HG02798 (cell line): ENCODE measurements around the gene LRMDA.

Experiments used
- ATAC-seq: cut with Tn5 transposase; IDR thresholded peaks from one replicate; pipeline ENCODE4 v1.9.1; 2021; ENCODE audit warnings: mild to moderate bottlenecking; ENCODE audit not compliant: unreplicated experiment, poor library complexity

Gene LRMDA

DNA sequence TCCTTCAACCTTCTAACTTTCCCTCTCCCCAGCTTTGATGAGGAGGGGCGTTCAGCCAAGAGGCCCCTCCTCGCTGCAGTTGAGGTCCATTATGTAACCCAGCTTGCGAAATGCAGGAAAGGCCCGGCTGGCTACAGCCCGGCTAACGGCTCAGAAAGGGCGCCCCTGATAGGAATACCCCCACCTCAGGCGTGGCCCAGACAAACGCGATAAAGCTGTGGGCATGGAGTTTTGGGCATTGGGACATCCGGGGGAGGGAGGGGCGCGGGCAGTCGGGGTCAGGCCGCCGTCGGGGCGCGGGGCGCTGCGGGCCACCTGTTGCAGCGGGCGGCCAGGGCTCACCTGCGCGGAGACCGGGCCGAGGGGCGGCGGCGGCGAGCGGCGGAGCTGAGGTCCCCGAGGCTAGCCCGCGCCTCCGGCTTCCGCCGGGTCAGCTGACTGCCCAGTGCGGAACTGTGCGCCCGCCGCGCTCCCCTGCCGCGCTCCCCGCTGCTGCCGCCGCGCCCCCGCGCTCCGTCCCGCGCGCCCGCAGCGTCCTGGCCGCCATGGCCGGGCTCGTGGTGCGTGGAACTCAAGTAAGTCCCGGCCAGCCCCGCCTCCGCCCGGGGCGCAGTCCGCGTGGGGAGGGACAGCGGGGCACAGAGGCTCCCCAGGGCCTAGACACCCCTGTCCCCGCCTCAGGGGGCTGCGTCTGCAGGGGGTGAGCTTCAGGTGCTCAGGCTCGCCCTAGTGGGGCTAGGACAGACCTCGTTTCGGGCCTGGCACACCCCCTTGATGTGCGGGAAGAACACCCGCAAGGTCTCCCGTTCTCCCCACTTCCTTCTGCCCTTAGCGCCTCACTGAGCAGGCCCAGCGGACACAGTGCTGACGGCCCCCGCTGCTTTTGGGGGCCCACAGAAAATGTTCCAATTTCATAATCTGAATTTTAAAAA is at the start of gene LRMDA:
Gene LRMDA, plus strand, starts transcription at position 445 of the 932 bp plus-strand sequence.
- ATAC-seq, result no peak

DNA sequence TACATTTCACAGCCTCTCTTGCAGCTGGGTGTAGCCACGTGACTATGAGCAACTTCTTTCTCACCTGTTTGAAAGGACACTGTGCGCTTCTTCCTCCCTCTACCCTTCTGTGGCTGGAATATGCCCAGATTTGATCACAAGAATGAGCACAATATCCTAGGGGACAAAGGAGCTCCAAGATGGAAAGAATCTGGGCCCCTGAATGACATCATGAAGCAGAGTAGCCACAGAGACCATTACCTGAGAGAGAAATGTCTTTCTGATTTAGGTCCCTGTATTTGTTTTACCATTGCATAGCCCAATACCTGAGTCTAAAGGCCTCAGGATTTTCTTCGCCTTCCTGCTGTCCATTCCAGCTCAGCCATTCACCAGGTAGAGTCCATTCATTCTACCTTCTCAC is 45.3 kb upstream of the LRMDA start:
- ATAC-seq, result no peak

DNA sequence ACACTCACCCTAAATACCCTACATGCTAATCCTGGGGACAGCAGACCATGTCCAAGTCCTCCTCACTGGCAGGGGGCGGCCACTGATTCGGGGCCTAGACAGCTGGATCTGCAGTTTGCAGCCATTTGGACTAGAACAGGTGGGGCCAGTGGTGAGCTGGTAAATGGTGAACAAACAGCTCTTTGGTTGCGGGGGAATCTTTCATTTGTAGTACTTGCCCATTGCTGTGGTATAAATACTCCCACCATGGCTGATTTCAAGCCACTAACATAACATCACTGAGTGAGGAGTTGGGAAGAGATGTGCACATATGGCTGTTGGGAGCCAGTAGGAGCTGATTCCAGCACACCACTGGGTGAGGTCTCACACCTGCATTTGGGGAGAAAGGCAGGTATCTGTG is 43.3 kb upstream of the LRMDA start:
- ATAC-seq, result no peak

DNA sequence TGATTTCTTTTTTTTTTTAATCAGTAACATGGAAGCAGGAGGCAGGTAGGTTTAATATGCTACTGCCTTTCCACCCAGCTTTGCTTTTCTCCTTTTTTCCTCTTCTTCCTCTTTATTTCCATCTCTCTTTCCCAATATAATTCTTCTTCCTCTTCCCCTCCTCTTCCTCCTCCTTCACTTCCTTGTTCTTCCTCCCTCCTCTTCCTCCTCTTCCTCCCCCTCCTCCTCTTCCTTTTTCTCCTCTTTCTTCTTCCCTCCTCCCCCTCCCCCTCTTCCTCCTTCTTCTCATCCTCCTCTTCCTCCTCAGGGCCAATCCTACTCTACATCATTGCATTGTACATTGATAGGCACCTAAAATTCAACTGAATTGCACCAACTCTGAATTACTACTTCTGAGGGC is 41.2 kb upstream of the LRMDA start:
- ATAC-seq, result no peak

DNA sequence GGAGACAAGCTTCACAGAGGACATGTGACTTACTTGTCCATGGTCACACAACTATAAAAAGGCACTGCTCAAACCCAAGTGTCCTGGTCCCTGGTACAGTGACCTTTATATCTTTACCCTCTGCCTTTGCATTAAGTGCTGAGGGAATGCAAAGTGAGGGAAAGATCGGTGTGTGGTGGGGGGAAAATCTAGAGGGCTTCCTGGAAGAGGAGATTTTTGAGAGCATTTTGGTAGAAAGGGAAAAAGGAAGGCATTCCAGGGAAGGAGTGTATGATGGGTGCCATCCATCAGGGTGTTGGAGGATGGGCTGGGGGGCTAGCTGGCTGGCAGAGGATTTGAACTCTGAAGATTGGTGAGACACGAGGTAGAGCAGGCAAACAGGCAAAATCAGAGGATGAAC is 39.2 kb upstream of the LRMDA start:
- ATAC-seq, result no peak

DNA sequence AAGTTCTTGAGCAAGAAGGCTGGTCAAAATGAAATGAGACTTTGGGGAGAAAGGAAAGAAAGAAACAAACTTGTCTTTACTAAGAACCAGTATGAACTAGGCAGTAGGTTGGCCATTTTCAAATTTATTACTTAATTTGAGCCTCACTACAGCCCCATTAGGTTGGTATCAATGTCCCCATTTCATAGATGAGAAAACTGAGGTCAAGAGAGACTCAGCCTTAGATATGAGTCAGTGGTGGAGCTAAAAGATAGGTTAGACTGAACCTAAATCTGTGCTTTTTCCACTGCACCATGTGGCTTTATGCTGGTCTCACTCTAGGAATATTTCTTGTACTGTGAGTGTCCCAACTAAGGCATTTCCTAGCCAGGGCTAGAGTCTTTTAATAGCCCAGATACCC is 38.7 kb upstream of the LRMDA start:
- no peak for ATAC-seq

DNA sequence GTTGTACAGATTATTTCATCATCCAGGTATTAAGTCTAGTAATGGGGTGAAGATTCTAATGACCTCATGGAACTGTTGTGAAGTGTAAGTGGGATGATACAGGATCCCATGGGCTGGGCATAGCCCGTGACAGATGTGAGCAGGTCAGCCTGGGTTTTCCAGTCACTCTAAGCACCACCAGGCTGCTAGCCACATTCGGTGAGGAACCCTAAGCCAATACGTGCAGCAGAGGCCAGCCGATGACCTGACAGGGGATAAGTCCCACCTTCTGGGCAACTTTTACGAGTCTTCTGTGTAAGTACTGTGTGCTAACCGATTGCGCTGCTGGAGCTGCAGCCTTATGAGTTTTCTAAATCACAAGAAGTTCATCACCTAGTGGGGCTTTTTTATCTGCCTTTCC is 37.2 kb upstream of the LRMDA start:
- no peak for ATAC-seq

DNA sequence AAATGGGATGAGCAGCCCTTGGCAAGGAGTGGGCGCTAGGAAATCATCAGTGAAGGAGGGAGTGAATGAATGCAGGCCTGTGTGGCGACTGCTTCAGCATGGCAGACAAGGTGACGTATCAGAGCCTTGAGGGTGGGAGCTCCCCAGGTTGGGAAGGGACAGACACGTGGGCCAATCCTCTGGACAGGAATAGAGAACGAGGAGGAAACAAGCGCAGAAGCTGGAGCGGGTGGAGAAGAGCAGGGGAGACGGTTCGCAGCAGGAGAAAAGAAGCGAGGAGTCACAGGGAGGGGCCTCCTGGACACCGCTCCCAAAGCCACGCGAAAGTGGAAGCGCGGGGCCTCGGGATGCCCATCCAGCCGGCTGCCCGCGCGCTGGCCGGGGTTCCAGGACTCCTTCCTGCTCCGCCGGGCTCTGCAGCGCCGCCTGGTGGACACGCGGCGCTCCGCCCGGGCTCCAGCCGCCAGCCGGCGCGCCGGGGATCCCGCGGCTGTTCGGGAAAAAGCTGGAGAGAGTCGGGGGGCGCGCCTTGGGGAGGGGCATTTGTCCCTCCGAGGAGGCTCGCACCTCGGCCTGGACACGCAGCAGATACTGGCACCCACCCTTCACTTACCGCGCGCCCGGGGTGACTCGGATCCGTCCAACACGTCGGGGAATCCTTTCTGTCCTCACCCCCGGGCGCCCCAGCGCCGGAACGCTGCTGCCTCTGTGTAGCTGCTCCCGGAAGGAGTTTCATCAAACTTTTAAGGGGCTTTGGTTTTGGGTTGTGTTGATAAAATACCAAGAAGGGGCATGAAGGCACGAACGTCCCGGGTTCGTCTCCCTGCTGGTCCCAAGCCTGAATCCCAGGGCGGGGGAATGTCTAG is 36.1 kb upstream of the LRMDA start:
- no peak for ATAC-seq

DNA sequence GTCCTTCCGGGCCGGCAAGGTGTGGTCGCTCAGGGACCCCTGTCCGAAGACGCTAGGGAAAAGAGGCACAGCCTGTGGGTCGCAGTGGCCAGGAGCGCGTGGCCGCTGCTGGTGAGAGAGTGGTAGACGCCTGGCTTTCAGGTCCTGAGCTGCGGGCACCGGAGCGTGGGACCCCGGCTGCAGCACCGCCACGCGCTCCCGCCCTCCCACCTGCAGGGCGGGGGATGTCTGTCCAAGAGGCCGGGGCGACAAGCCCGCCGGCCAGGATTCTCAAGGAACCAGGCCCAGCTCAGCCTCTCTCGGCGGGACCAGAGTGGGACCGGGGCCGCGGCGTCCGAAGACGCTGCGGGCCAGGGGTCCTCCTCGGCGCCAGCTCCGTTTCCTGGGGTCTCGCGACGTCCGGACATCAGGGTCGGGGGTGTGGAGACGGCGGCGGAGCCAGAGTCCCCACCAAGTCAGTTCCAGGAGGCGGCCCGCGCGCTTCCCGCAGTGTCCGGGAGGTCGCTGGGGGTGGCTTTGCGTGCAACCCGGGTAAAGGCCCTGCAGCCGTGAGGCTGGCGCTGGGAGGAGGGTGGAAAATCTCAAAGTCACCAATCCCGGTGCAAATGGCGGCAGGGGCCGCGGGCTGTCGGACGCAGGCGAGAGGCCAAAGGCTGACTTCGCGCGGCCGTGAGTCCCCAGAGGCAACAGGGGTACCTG is 35.3 kb upstream of the LRMDA start:
- ATAC-seq, result no peak

DNA sequence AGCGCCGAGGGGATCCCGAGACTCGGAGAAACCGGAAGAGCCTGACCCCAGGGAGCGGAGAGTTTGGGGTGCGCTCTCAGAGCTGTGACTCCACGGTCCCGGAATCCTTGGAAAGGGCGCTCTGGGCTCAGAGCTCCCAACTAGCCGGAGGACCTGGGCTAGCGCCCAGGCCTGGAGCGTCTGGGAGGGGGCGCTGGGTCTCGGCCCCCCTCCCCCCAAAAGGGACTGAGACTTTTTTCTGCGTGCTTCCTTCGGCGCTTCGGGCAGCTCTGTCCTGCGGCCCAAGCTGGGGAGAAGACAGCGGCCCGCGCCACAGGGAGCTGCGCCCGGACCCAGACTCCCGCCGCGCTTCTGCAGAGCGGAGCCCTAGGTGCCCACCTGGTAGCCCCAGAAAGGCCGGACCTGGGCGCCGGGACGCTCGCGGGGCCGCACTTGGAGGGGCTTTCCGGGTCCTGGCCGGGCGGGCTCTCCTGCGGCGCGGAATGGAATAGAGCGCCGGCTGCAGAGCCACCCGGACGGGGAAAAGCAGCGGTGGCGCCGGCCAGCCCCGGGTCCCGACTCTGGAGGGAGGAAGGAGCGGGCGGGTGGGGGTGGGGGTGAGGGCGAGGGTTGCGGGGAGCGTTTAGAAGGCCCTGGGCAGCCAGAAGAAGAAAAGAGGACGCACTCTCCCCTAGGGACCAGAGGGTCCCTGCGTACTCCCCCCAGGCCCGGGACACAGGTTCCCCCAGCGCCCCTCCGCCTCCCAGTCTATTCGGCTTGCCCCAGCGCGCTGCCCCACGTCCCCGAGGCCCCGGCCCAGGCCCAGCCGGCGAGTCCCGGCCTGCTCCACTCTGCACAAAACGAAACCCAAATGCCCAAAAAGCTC is 34.6 kb upstream of the LRMDA start:
- ATAC-seq, result no peak

DNA sequence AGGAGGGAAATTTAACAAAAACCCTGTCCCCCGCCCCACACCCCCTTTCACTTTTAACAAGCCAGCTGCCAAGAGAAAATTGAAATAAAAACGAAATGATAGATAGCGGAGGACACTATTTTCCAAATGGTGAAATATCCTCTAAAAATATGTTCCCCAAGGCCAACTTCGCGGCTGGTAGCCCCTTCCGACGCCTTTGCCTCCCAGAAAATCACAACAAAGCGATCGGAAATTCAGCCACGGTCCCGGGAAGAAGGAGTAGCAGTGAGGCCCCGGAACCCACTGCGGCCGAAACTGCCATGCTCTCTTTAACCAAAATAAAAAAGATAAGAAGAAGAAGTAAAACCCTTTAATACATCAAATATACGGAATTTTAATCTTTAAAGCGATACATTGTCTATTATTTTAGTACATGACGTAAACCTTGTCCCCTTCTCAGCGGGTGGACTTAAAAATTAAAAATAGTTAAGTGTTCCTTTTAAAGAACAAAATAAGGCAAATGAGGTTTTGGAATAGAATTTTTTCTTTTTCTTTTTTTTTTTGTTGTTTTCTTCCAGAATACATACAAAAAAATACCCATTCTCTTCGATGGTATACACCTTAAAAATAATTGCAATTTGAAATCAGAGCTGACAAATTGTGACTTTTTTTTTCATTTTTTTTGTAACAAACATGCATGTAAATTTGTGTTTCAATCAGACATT is 33.8 kb upstream of the LRMDA start:
- no peak for ATAC-seq

DNA sequence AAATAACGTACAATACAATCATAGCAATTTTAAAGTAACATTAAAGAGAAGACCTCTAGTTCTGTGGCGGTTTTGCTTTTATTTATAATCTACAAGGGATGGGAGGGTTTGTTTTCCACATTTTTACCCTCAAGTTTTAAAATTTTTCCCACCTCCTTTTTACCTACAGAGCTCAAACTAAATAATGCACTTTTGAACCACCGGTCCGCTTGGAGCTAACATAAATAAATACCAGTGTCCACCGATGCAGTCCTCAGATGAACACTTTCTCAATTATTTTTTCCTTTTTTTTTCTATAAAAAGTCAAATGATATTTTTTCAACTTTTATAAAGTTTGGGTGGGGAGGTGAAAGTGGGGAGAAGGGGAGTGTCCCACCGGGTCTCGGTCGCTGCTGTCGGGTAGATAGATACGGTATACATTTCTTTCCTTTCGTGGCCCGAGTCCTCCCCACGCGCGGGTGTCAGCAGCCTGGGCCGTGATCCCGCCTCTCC is 33.2 kb upstream of the LRMDA start:
- no peak for ATAC-seq

DNA sequence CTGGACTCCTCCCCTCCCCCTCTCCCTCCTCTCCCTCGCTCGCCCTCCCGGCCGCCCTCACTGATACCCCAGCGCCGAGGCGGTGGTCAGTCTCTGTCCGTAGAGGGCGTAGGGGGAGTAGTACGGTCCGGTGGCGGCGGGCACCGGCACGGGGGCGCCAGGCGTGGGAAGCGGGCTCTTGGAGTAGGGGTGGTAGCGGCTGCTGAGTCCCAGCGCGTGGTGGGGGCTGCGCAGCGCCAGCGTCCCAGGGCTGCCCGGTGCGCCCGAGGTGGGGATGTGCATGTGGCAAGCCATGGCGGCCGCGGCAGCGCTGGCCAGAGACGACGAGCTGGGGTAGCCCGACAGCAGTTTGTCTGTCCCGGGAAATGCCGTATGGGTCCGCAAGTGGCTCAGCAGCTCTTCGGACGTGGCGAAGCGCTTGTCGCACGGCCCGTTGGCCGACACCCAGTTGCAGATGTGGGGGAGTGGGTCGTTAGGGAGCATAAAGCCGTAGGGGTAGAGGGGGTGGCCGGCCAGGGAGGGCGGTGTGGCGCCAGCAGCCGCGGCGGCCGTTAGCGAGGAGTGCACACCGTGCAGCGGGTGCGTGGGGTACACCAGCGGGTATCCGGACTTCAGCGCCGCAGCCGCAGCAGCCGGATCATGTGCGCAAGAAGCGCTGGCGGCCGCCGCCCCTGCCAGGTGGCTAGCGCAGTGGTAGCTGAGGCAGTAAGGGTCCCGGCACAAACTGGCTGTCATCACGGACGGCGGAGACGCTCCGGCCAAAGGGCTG is 32.5 kb upstream of the LRMDA start:
- no peak for ATAC-seq

DNA sequence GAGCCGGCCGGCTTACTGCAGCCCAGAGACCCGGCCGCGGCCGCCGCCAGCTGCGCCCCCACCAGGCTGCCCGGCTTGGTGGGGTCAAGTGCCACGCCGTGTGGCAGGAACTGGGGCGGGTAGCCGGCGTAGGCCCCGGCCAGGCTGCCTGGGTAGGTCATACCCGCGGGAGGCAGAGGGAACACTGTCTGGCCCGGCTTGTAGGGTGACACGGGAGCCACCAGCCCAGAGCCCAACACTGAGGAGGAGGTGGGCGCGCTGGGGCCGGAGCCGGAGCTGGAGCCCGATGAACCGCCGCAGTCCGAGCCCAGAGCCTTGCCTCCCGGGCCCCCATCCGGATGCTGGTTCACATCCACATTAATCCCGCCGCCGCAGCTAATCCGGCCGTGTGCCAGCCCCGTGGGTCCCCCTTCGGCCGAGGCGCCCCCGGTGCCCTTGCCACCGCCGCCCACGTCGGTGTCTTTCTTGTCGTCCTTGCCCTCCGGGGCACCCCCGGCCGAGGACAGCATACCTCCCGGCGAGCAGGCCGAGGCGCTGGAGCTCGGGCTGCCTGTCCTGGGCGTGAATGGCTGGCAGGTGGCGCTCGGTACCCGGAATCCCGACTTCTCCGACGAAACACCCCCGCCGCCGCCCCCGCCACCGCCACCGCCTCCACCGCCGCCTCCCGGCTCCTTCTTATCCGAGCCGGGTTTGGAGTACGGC is 31.8 kb upstream of the LRMDA start:
- no peak for ATAC-seq

DNA sequence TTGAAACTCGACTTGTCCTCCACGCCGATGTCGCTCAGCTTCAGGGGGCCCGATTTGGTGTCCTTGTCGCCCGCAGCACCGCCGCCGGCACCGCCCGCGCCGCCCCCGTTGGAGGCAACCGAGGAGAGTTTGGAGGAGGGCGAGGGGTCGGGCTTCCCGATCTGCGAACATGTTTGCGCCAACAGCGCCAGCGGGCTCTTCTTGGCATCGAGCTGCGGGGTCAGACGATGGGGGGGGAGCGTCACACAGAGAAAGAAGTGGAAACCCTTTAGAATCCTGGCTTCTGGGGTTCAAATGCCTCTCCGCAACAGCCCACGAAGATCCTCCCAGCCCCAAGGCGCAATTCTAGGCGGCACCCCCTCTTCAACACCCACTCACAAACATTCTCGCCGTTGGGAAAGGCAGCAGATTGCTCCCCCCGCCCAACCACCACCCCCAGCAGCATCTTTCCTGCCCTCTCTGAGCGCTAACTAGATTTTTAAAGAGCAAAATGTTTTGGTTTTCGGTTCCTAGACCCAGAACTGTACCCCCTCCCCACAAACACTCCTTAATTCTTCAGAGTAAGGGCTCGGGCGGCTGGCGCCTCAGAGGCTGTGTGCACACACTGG is 31.2 kb upstream of the LRMDA start:
- ATAC-seq, result no peak

DNA sequence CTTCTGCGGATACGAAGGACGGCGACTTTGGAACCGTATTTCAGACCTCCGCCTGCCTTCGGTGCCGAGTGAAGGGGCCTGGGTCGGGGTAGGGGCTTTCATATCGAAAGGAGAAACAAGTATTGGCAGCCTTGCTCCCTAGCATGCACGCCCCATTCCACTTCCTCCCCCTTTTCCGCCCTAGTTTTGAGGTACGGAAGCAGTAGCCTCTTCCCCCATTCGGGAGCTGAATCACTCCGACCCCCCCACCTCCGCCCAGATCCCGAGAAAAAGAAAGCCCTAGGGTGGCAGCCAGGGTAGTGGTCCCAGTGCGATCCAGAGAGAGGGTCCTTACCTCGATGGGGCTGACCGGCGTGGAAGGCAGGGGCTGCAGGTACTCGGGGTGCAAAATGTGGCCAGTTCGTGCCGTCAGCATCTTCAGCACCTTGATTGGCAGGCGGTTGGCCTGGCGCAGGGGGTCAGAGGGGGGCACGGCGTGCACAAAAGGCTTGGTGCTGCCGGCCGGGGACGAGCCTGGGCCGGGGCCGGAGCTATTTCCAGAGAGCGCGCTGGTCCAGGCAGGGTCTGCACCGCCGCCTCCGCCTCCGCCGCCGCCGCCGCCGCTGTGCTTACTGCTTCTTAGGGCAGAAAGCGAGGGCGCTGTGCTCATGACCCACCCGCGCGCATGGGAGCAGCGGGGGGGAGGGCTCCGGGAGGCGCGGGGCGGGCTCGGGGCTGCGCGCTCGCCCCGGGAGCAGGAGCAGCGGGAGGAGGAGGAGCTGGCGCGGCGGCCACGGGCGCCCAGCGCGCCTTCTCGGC is 30.5 kb upstream of the LRMDA start:
- ATAC-seq, result peak; percentile 13
